H1 (cell line): ENCODE results near the gene MGAT5. TPM values are rescaled to one million over a fixed set of nuclear protein-coding genes. Genes with fewer than 3 reads are reported as not detected.

Source experiments
- CBX5 ChIP-seq: fragments of 300-800, 300-1000 bp; sonication (generic); IDR thresholded peaks from 2 replicates; pipeline ENCODE4 v1.7.1; 2016; ENCODE audit warnings: antibody characterized with exemption, low read length, low read depth
- JUN ChIP-seq: IDR thresholded peaks from 2 replicates; pipeline ENCODE4 v1.6.1; 2011; ENCODE audit warnings: low read depth, mild to moderate bottlenecking, improper control_type of control experiment, low read length
- POLR2A ChIP-seq, 2 experiments: IDR thresholded peaks; 1 replicate in 1 of 2; 2 replicates in 1 of 2; pipeline ENCODE4 v1.6.1; 2011; ENCODE audit warnings: low read depth in 2 of 2, low read length in 2 of 2, mild to moderate bottlenecking in 2 of 2; ENCODE audit errors: control extremely low read depth in 1 of 2
- SAP30 ChIP-seq: fragments of 300-600 bp; sonication (generic); IDR thresholded peaks from 2 replicates; pipeline ENCODE4 v1.7.1; 2012; ENCODE audit warnings: low read length, moderate library complexity, mild to moderate bottlenecking, inconsistent platforms; ENCODE audit not compliant: insufficient read depth, insufficient replicate concordance
- SIRT6 ChIP-seq: IDR thresholded peaks from one replicate; pipeline ENCODE4 v1.7.1; 2012; ENCODE audit warnings: low read length, inconsistent platforms
- polyA plus RNA-seq, 7 experiments: library from polyadenylated mRNA; depleted of rRNA in 3 of 7; stranded (reverse) in 5 of 7; unstranded in 2 of 7; fragments of >200 nt in 5 of 7; fragments of 200-250 nt in 2 of 7; gene quantifications; 1 replicate in 5 of 7; 2 replicates in 1 of 7; 4 replicates in 1 of 7; pipeline versions ENCODE4 v1.2.1 to v1.2.3, GENCODE V29; 2011 to 2013; ENCODE audit warnings: missing spikeins in 2 of 7, mixed read lengths in 2 of 7
- total RNA-seq: library from RNA; stranded (reverse); fragmentation: NEBNext Ultra II Directional; extraction: Animal tissue kit (Norgen Biotek cat#: 25700); gene quantifications from 2 replicates; pipeline ENCODE4 v1.2.1, GENCODE V29; 2021
- TF ChIP-seq, protein P1 (sequence below): IDR thresholded peaks from 2 replicates; pipeline ENCODE4 v1.6.1; 2012; ENCODE audit warnings: low read length, inconsistent platforms

MGAT5 gene
- total and polyA plus RNA-seq, 2 of the 8 experiments (the other 6 are each of a cell fraction or from before 2014, with no cell fraction given), result 11.2 to 49.2 TPM

GRCh38 chr2:134491771-134492441 lies 238.0 kb downstream of the MGAT5 start (continued):
- TF ChIP-seq CBX5 (no peak), JUN (no peak), SIRT6 (no peak), POLR2A (IDR thresholded peaks at IDR 0.05; ENCODE audit: control extremely low read depth in 1 of 2, low read depth in 2 of 2, low read length in 2 of 2) (no peak), SAP30 (no peak)
- TF ChIP-seq, protein P1, sequence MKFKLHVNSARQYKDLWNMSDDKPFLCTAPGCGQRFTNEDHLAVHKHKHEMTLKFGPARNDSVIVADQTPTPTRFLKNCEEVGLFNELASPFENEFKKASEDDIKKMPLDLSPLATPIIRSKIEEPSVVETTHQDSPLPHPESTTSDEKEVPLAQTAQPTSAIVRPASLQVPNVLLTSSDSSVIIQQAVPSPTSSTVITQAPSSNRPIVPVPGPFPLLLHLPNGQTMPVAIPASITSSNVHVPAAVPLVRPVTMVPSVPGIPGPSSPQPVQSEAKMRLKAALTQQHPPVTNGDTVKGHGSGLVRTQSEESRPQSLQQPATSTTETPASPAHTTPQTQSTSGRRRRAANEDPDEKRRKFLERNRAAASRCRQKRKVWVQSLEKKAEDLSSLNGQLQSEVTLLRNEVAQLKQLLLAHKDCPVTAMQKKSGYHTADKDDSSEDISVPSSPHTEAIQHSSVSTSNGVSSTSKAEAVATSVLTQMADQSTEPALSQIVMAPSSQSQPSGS, result no peak
